HUES6 (cell line): ENCODE results near the gene CDX1.

Source experiments
- H3K27ac ChIP-seq: 2 replicates; pipeline ENCODE4 v1.7.0; 2013; ENCODE audit warnings: low read depth, mild to moderate bottlenecking, low read length, inconsistent platforms
- H3K27me3 ChIP-seq: 2 replicates; pipeline ENCODE4 v1.6.1; 2013; ENCODE audit warnings: low read length; ENCODE audit not compliant: control insufficient read depth, insufficient read depth
- H3K36me3 ChIP-seq: 2 replicates; pipeline ENCODE4 v1.6.1; 2013; ENCODE audit warnings: low read length; ENCODE audit not compliant: control insufficient read depth, insufficient read depth
- H3K4me1 ChIP-seq: 2 replicates; pipeline ENCODE4 v1.6.1; 2013; ENCODE audit warnings: low read length; ENCODE audit not compliant: control insufficient read depth, insufficient read depth
- H3K4me3 ChIP-seq: 2 replicates; pipeline ENCODE4 v1.5.1; 2013; ENCODE audit warnings: low read depth, low read length
- H3K9ac ChIP-seq: one replicate; pipeline ENCODE4 v1.6.1; 2013; ENCODE audit warnings: mild to moderate bottlenecking, low read length
- H3K9me3 ChIP-seq: 2 replicates; pipeline ENCODE4 v1.6.1; 2013; ENCODE audit warnings: low read depth, low read length; ENCODE audit not compliant: control insufficient read depth, insufficient read depth

The CDX1 gene

GRCh38 chr5:150123542-150123941 is 43.0 kb upstream of the CDX1 start:
- H3K4me1 ChIP-seq: no peaks in the 10 kb centered on the region; the same call in 1 of the 2 replicates
- H3K27ac ChIP-seq: no peak overlapping the region
- H3K27me3 ChIP-seq: no peaks in the 10 kb centered on the region
- peaks cover 26% of the 10 kb centered on the region; the same call in 1 of the 2 replicates for H3K36me3 ChIP-seq
- no peaks in the 10 kb centered on the region for H3K9me3 ChIP-seq
- no peak overlapping the region for H3K4me3 ChIP-seq
- no peak overlapping the region for H3K9ac ChIP-seq

- no peaks in the 10 kb centered on the region for H3K27me3 ChIP-seq
- no peak overlapping the region for H3K9ac ChIP-seq
- H3K9me3 ChIP-seq: no peaks in the 10 kb centered on the region
- no peaks in the 10 kb centered on the region; the same call in 1 of the 2 replicates for H3K4me1 ChIP-seq
- no peak overlapping the region for H3K4me3 ChIP-seq
- no peak overlapping the region for H3K27ac ChIP-seq
- peaks cover 30% of the 10 kb centered on the region; the same call in 1 of the 2 replicates for H3K36me3 ChIP-seq
Measured at GRCh38 chr5:150124111-150124557, 42.4 kb upstream of the CDX1 start.

DNA sequence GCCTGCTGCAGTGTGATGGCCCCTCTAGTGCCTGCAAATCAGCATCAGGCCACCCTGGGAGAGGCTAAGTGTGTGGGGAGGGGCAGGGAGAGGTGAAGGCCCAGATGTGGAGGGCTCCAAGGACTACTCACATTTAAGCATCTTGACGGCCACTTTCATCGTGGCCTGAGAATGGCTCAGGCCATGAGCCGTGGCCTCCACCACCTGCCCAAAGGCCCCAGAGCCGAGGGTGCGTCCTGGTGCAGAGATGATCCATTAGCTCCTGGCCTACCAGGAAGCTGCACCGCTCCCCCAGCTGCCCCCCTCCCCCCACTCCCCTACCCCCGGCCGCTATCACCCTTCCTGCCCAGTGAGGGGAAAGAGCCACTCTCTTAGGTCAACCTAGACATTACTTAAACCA is 42.0 kb upstream of the CDX1 start:
- H3K27me3 ChIP-seq: peaks cover 3% of the 10 kb centered on the region
- H3K4me3 ChIP-seq: no peak overlapping the region
- H3K36me3 ChIP-seq: peaks cover 34% of the 10 kb centered on the region; the same call in 1 of the 2 replicates
- no peak overlapping the region for H3K9ac ChIP-seq
- H3K27ac ChIP-seq: no peak overlapping the region
- H3K9me3 ChIP-seq: no peaks in the 10 kb centered on the region
- H3K4me1 ChIP-seq: peaks cover 2% of the 10 kb centered on the region; the same call in 1 of the 2 replicates

DNA sequence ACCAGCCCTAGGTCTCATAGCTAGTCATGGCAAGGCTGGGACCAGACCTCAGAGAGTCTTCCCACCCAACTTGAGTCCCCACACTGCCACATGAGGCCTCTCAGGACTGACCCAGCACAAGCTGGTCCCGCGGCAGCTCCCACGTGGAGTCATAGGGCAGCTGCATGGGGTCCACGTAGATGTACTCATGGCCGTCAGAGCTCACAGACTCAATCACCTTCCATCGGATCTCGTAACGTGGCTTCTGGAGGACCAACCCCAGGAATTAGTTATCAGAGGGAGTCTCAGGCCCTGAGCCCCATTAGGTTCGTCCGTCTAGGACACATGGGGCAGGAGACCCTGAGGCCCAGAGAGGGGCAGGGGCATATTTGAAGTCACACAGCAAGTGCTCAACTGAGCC is 41.2 kb upstream of the CDX1 start:
- H3K9me3 ChIP-seq: no peaks in the 10 kb centered on the region
- H3K9ac ChIP-seq: no peak overlapping the region
- H3K4me1 ChIP-seq: peaks cover 9% of the 10 kb centered on the region
- H3K36me3 ChIP-seq: peaks cover 28% of the 10 kb centered on the region; the same call in 1 of the 2 replicates
- H3K27me3 ChIP-seq: peaks cover 6% of the 10 kb centered on the region
- H3K27ac ChIP-seq: no peak overlapping the region
- H3K4me3 ChIP-seq: no peak overlapping the region

DNA sequence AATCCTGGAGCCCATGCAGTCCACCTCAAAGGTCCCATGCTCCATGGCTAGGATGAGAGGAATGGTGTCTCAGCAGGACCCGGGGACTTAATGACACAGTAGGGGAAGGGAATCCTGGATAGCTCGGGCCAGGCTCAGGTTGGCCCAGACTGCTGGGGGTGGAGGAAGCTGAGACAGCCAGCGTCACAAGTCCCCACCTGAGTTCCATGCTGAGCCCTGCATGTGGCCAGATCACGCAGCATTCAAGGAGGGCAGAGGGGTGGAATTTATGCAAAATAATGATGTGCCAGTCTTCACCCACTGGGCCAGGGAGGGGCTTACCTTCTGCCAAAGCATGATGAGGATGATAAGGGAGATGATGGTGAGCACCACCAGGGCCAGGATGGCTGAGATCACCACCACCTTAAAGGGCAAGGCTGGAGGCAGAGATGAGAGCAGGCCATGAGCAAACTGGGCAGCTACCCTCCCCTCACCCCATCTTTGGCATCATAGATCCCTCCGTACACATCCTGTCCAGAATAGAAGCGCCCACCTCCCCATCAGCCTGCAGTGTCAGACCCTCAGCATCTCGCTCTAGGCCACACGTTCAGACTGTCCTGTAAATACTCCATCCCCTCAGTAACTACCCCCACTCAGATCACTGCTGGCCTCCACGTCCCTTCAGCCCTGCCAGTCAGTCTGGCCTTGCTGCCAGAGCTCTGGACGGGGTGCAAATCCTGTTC is 40.2 kb upstream of the CDX1 start:
- peaks cover 9% of the 10 kb centered on the region for H3K27me3 ChIP-seq
- no peak overlapping the region for H3K4me3 ChIP-seq
- no peak overlapping the region for H3K9ac ChIP-seq
- no peaks in the 10 kb centered on the region for H3K9me3 ChIP-seq
- peaks cover 28% of the 10 kb centered on the region; the same call in 1 of the 2 replicates for H3K36me3 ChIP-seq
- H3K27ac ChIP-seq: no peak overlapping the region
- peaks cover 19% of the 10 kb centered on the region for H3K4me1 ChIP-seq

DNA sequence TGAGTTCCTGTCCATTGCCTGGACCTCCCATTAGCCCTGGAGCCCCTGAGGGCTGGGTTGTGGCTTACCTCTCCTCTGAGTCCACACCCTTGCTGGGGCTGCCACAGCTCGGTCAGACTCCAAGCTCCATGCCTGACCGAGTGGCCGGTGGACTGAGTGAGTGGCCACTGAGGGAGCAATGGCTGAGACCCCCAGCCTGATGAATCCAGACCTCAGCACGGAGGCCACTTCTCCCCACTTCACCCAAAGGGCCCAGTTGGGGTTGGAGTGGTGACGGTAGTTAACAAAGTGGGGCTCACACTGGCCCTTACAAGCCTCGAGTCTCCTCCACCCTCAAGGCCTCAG is 39.7 kb upstream of the CDX1 start:
- H3K4me1 ChIP-seq: peaks cover 24% of the 10 kb centered on the region
- peaks cover 14% of the 10 kb centered on the region for H3K27me3 ChIP-seq
- H3K27ac ChIP-seq: no peak overlapping the region
- H3K36me3 ChIP-seq: peaks cover 24% of the 10 kb centered on the region; the same call in 1 of the 2 replicates
- no peak overlapping the region for H3K9ac ChIP-seq
- H3K4me3 ChIP-seq: no peak overlapping the region
- no peaks in the 10 kb centered on the region for H3K9me3 ChIP-seq

- Histone ChIP-seq H3K36me3 (peaks cover 22% of the 10 kb centered on the region; the same call in 1 of the 2 replicates), H3K4me3 (no peak overlapping the region)
Measured at GRCh38 chr5:150129454-150129812, 37.1 kb upstream of the CDX1 start.

DNA sequence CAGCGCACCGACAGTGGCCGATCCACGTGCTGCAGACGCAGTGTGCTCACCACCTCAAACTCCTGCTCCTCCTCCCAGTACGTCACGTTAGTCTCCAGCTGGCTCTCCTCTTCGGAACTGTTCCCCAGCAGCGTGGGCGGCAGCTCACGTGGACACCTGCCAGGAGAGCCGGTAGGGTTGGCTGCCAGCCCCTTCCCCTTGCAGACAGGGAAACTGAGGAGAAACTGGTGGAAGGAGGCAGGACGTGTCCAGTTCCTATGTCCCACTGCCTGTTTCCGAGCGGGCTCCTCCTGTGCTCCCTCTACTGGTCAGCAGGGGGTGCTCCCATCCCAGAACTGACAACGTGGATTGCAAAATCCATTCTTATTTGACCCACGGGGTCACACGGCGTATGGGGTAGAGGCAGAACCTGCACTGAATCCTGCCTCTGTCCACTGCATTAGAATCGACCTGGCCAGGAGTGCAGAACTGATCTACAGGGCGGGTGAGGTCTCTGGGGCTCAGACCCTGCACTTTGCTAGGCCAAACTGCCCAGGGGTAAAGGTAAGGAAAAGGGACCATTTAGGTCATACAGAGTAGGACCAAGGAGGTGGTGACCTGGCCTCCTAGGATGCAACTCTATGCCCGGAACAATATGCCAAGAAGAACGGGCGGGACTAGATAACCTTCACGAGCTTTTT is 36.6 kb upstream of the CDX1 start:
- Histone ChIP-seq H3K27me3 (peaks cover 28% of the 10 kb centered on the region), H3K9ac (peak overlapping the region; percentile 12), H3K36me3 (peaks cover 21% of the 10 kb centered on the region; the same call in 1 of the 2 replicates), H3K4me3 (no peak overlapping the region), H3K4me1 (peaks cover 36% of the 10 kb centered on the region), H3K9me3 (no peaks in the 10 kb centered on the region), H3K27ac (no peak overlapping the region)

More at GRCh38 chr5:150129454-150129812, 37.1 kb upstream of the CDX1 start:
- no peaks in the 10 kb centered on the region for H3K9me3 ChIP-seq
- peaks cover 27% of the 10 kb centered on the region for H3K27me3 ChIP-seq
- H3K4me1 ChIP-seq: peaks cover 36% of the 10 kb centered on the region
- no peak overlapping the region for H3K9ac ChIP-seq
- no peak overlapping the region for H3K27ac ChIP-seq

DNA sequence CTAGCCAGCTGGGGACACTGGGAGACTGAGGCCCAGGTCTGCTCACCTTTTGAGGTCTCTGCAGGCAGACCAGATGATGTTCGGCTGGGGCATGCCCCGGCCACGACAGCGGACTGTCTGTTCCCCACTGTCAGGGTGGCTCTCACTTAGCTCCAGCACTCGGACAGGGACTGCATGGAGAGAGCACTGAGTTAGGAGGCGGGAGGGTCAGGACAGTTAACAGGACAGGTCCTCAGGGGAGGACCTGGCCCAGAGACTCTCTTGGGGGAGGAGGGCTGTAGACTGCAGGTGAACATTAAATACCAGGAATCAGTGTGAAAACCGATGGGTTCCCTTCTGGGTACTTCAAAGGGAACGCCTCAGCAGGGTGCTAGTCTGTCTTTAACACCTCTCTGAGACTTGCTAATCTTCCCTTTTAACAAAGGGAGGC is 36.1 kb upstream of the CDX1 start:
- Histone ChIP-seq H3K27ac (no peak overlapping the region), H3K9me3 (no peaks in the 10 kb centered on the region), H3K27me3 (peaks cover 33% of the 10 kb centered on the region), H3K36me3 (peaks cover 16% of the 10 kb centered on the region; the same call in 1 of the 2 replicates), H3K4me1 (peaks cover 36% of the 10 kb centered on the region), H3K4me3 (no peak overlapping the region), H3K9ac (peak overlapping the region; percentile 7)

DNA sequence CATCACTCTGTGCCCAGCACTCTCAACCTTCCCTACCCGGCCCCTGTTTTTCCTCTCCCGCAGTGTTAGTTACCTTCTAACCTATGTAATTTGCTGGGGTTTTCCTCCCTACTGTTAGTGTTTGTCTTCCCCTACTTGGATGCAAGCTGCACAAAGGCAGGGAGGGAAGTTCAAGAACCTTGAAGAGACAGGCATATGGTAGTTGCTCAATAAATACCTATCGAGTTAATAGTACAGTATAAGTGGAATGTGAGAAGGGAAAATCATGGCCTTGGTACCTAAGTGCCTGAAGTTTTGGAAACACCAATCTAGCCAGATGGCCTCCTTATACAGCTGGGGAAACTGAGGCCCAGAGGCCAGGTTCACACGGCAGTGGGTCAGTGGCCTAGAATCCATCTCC is 35.1 kb upstream of the CDX1 start:
- H3K4me3 ChIP-seq: peak overlapping the region; percentile 1; the same call in 1 of the 2 replicates
- H3K27ac ChIP-seq: no peak overlapping the region; the same call in 1 of the 2 replicates
- H3K9me3 ChIP-seq: no peaks in the 10 kb centered on the region
- H3K27me3 ChIP-seq: peaks cover 36% of the 10 kb centered on the region
- peaks cover 45% of the 10 kb centered on the region for H3K4me1 ChIP-seq
- peaks cover 12% of the 10 kb centered on the region; the same call in 1 of the 2 replicates for H3K36me3 ChIP-seq
- H3K9ac ChIP-seq: peak overlapping the region; percentile 45
